H9 (cell line): ENCODE measurements around the gene NRXN3. TPM values are rescaled to one million over a fixed set of nuclear protein-coding genes. Genes with fewer than 3 reads are reported as not detected.

Source experiments
- DNase-seq: peaks from one replicate; pipeline ENCODE4 v3.0.0-alpha.2; 2017
- H2AFZ ChIP-seq: one replicate; pipeline ENCODE4 v1.6.1; 2013; ENCODE audit warnings: mild to moderate bottlenecking, low read length, control low read depth, moderate library complexity
- H2AK5ac ChIP-seq: 2 replicates; pipeline ENCODE4 v1.6.1; 2013; ENCODE audit warnings: low read length, control low read depth, mixed read lengths; ENCODE audit not compliant: insufficient read length
- H2BK120ac ChIP-seq: one replicate; pipeline ENCODE4 v1.6.1; 2013; ENCODE audit warnings: low read depth, mild to moderate bottlenecking, low read length, control low read depth, inconsistent platforms; ENCODE audit not compliant: poor library complexity, severe bottlenecking
- H2BK12ac ChIP-seq: 2 replicates; pipeline ENCODE4 v1.6.1; 2013; ENCODE audit warnings: low read length, control low read depth, mixed read lengths, low read depth; ENCODE audit not compliant: insufficient read length
- H2BK15ac ChIP-seq: 2 replicates; pipeline ENCODE4 v1.6.1; 2013; ENCODE audit warnings: low read depth, low read length, control low read depth
- H2BK20ac ChIP-seq: one replicate; pipeline ENCODE4 v1.6.1; 2013; ENCODE audit warnings: low read depth, mild to moderate bottlenecking, low read length, control low read depth, inconsistent platforms; ENCODE audit not compliant: poor library complexity, severe bottlenecking
- H2BK5ac ChIP-seq: 2 replicates; pipeline ENCODE4 v1.6.1; 2013; ENCODE audit warnings: low read length, control low read depth, mixed read lengths; ENCODE audit not compliant: insufficient read length
- H3K14ac ChIP-seq: 2 replicates; pipeline ENCODE4 v1.6.1; 2013; ENCODE audit warnings: low read length, control low read depth; ENCODE audit not compliant: insufficient read depth
- H3K18ac ChIP-seq: 2 replicates; pipeline ENCODE4 v1.6.1; 2013; ENCODE audit warnings: low read depth, mild to moderate bottlenecking, mixed read lengths, low read length, control low read depth; ENCODE audit not compliant: insufficient read length
- H3K23ac ChIP-seq: 2 replicates; pipeline ENCODE4 v1.6.1; 2013; ENCODE audit warnings: low read length, control low read depth, mixed read lengths, low read depth; ENCODE audit not compliant: insufficient read length
- H3K23me2 ChIP-seq: 2 replicates; pipeline ENCODE4 v1.6.1; 2013; ENCODE audit warnings: low read depth, mild to moderate bottlenecking, mixed read lengths, low read length, control low read depth; ENCODE audit not compliant: insufficient read length, poor library complexity, severe bottlenecking
- H3K27ac ChIP-seq: 2 replicates; pipeline ENCODE4 v1.5.1; 2013; ENCODE audit warnings: low read length, control low read depth, mixed read lengths, low read depth; ENCODE audit not compliant: insufficient read length
- H3K27me3 ChIP-seq: 2 replicates; pipeline ENCODE4 v1.6.1; 2013; ENCODE audit warnings: low read length, control low read depth, inconsistent platforms; ENCODE audit not compliant: insufficient read depth
- H3K4ac ChIP-seq: 2 replicates; pipeline ENCODE4 v1.6.1; 2013; ENCODE audit warnings: low read depth, mild to moderate bottlenecking, control low read depth, inconsistent platforms, low read length, moderate library complexity
- H3K4me1 ChIP-seq: 2 replicates; pipeline ENCODE4 v1.6.1; 2013; ENCODE audit warnings: low read length, control low read depth, inconsistent platforms; ENCODE audit not compliant: insufficient read depth
- H3K4me2 ChIP-seq: 2 replicates; pipeline ENCODE4 v1.6.1; 2013; ENCODE audit warnings: low read length, control low read depth, mixed read lengths; ENCODE audit not compliant: insufficient read length, insufficient read depth
- H3K56ac ChIP-seq: 2 replicates; pipeline ENCODE4 v1.6.1; 2013; ENCODE audit warnings: low read depth, mild to moderate bottlenecking, mixed read lengths, low read length, control low read depth; ENCODE audit not compliant: insufficient read length
- H3K79me1 ChIP-seq: 2 replicates; pipeline ENCODE4 v1.6.1; 2013; ENCODE audit warnings: low read depth, mild to moderate bottlenecking, moderate library complexity, low read length, control low read depth, inconsistent platforms; ENCODE audit not compliant: insufficient read depth, poor library complexity, severe bottlenecking
- H3K79me2 ChIP-seq: 2 replicates; pipeline ENCODE4 v1.6.1; 2013; ENCODE audit warnings: low read length, control low read depth, inconsistent platforms; ENCODE audit not compliant: insufficient read depth
- H3K9ac ChIP-seq: 2 replicates; pipeline ENCODE4 v1.6.1; 2013; ENCODE audit warnings: low read length, control low read depth, mixed read lengths; ENCODE audit not compliant: insufficient read length; ENCODE audit errors: extremely low read depth
- H3K9me3 ChIP-seq: one replicate; pipeline ENCODE4 v1.6.1; 2013; ENCODE audit warnings: low read depth, low read length, inconsistent platforms; ENCODE audit not compliant: control insufficient read depth
- H3T11ph ChIP-seq: one replicate; pipeline ENCODE4 v1.6.1; 2013; ENCODE audit warnings: mild to moderate bottlenecking, low read length, control low read depth, inconsistent platforms
- H4K20me1 ChIP-seq: one replicate; pipeline ENCODE4 v1.6.1; 2013; ENCODE audit not compliant: control insufficient read depth, insufficient read length, insufficient read depth
- H4K5ac ChIP-seq: 2 replicates; pipeline ENCODE4 v1.6.1; 2013; ENCODE audit warnings: low read depth, mild to moderate bottlenecking, mixed read lengths, low read length, control low read depth; ENCODE audit not compliant: insufficient read length
- H4K8ac ChIP-seq: replicated peaks from 2 replicates; pipeline ENCODE4 v1.6.1; 2013; ENCODE audit warnings: low read length, control low read depth, mixed read lengths, low read depth; ENCODE audit not compliant: insufficient read length
- H4K91ac ChIP-seq: 2 replicates; pipeline ENCODE4 v1.6.1; 2013; ENCODE audit warnings: low read depth, mild to moderate bottlenecking, moderate library complexity, mixed read lengths, low read length, control low read depth; ENCODE audit not compliant: insufficient read length
- H3K27ac Mint-ChIP-seq, 3 experiments: 2 replicates in 2 of 3; 3 replicates in 1 of 3; pipeline ENCODE4 v1.8.0; 2020 to 2021; ENCODE audit warnings: mixed read lengths in 3 of 3, mild to moderate bottlenecking in 1 of 3, moderate library complexity in 1 of 3
- H3K27me3 Mint-ChIP-seq: 2 replicates; pipeline ENCODE4 v1.8.0; 2021; ENCODE audit warnings: low read depth, mild to moderate bottlenecking, moderate library complexity, mixed read lengths
- H3K36me3 Mint-ChIP-seq, 3 experiments: 2 replicates in 2 of 3; 3 replicates in 1 of 3; pipeline ENCODE4 v1.8.0; 2020 to 2021; ENCODE audit warnings: low read depth in 3 of 3, mixed read lengths in 3 of 3; ENCODE audit not compliant: insufficient read depth in 1 of 3
- H3K4me1 Mint-ChIP-seq, 2 experiments: 2 replicates each; pipeline ENCODE4 v1.8.0; 2020; ENCODE audit warnings: mixed read lengths in 2 of 2
- H3K4me3 Mint-ChIP-seq, 2 experiments: 2 replicates in 1 of 2; 3 replicates in 1 of 2; pipeline ENCODE4 v1.8.0; 2020 to 2021; ENCODE audit warnings: mild to moderate bottlenecking in 2 of 2, mixed read lengths in 2 of 2, moderate library complexity in 1 of 2
- H3K9me3 Mint-ChIP-seq, 2 experiments: 2 replicates in 1 of 2; 3 replicates in 1 of 2; pipeline ENCODE4 v1.8.0; 2020; ENCODE audit warnings: mild to moderate bottlenecking in 2 of 2, mixed read lengths in 2 of 2, moderate library complexity in 1 of 2
- WGBS: extraction: QIAGEN DNeasy Blood & Tissue Kit; methylation state at CpG from one replicate; pipeline ENCODE4 v1.1.7; 2013; ENCODE audit warnings: missing lambda C conversion rate, low lambda C conversion rate, mixed read lengths; ENCODE audit not compliant: insufficient read length; ENCODE audit errors: extremely low coverage; 5-methylcytosine and 5-hydroxymethylcytosine counted together
- total RNA-seq: library from RNA; stranded (reverse); gene quantifications from 2 replicates; pipeline ENCODE4 v1.2.1, GENCODE V29; 2021
- TF ChIP-seq, protein P1 (sequence below): fragments of 200-600 bp; sonication (generic); conservative IDR thresholded peaks from 3 replicates; pipeline ENCODE4 v1.8.0; 2021; ENCODE audit warnings: antibody characterized with exemption, mild to moderate bottlenecking

The NRXN3 gene
- total RNA-seq, 1 experiment from 2014 or later = 1.8 TPM

GRCh38 chr14:79287976-79288375, 1117.8 kb downstream of the NRXN3 start:
- Histone ChIP-seq H2AK5ac (no peak overlapping the region), H3K79me1 (no peaks in the 10 kb centered on the region), H4K91ac (no peak overlapping the region), H3K23me2 (no peaks in the 10 kb centered on the region), H3K79me2 (no peaks in the 10 kb centered on the region), H3K56ac (no peak overlapping the region), H3K9me3 (no peaks in the 10 kb centered on the region), H3T11ph (no peak overlapping the region), H3K4me1 (no peaks in the 10 kb centered on the region), H3K4ac (no peak overlapping the region), H4K5ac (no peak overlapping the region), H2BK12ac (no peak overlapping the region), H3K18ac (no peak overlapping the region), H4K8ac (no peak overlapping the region), H3K14ac (no peak overlapping the region), H3K27me3 (no peaks in the 10 kb centered on the region), H3K27ac (no peak overlapping the region), H3K23ac (no peak overlapping the region), H2BK20ac (no peak overlapping the region), H2AFZ (no peak overlapping the region), H2BK5ac (no peak overlapping the region), H2BK15ac (no peak overlapping the region), H3K4me2 (no peak overlapping the region), H3K9ac (no peak overlapping the region), H2BK120ac (no peak overlapping the region), H4K20me1 (no peaks in the 10 kb centered on the region)
- H3K36me3 Mint-ChIP-seq = no peaks in the 10 kb centered on the region
- TF ChIP-seq, protein P1, sequence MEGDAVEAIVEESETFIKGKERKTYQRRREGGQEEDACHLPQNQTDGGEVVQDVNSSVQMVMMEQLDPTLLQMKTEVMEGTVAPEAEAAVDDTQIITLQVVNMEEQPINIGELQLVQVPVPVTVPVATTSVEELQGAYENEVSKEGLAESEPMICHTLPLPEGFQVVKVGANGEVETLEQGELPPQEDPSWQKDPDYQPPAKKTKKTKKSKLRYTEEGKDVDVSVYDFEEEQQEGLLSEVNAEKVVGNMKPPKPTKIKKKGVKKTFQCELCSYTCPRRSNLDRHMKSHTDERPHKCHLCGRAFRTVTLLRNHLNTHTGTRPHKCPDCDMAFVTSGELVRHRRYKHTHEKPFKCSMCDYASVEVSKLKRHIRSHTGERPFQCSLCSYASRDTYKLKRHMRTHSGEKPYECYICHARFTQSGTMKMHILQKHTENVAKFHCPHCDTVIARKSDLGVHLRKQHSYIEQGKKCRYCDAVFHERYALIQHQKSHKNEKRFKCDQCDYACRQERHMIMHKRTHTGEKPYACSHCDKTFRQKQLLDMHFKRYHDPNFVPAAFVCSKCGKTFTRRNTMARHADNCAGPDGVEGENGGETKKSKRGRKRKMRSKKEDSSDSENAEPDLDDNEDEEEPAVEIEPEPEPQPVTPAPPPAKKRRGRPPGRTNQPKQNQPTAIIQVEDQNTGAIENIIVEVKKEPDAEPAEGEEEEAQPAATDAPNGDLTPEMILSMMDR = no peak
- H3K4me1 Mint-ChIP-seq = peaks cover 8 to 15% of the 10 kb centered on the region in 2 experiments
- no CpG with 5 or more reads among the region's 1 CpG for WGBS
- H3K27ac Mint-ChIP-seq = no peak overlapping the region
- DNase-seq = no peak
- H3K9me3 Mint-ChIP-seq = no peaks in the 10 kb centered on the region
- H3K27me3 Mint-ChIP-seq = peaks cover 17% of the 10 kb centered on the region
- no peak overlapping the region for H3K4me3 Mint-ChIP-seq
